HUES48 (cell line): ENCODE results near the gene ELMOD2.

Source experiments
- H3K27ac ChIP-seq: one replicate; pipeline ENCODE4 v1.7.0; 2013; ENCODE audit warnings: low read depth, low read length, inconsistent platforms
- H3K27me3 ChIP-seq: 2 replicates; pipeline ENCODE4 v1.6.1; 2013; ENCODE audit warnings: mild to moderate bottlenecking, low read length; ENCODE audit not compliant: control insufficient read depth, insufficient read depth
- H3K36me3 ChIP-seq: 2 replicates; pipeline ENCODE4 v1.6.1; 2013; ENCODE audit warnings: low read length; ENCODE audit not compliant: control insufficient read depth, insufficient read depth
- H3K4me1 ChIP-seq: 2 replicates; pipeline ENCODE4 v1.6.1; 2013; ENCODE audit warnings: mild to moderate bottlenecking, low read length; ENCODE audit not compliant: control insufficient read depth, insufficient read depth
- H3K4me3 ChIP-seq: 2 replicates; pipeline ENCODE4 v1.5.1; 2013; ENCODE audit warnings: mild to moderate bottlenecking, low read depth, low read length
- H3K9ac ChIP-seq: 2 replicates; pipeline ENCODE4 v1.6.1; 2013; ENCODE audit warnings: mild to moderate bottlenecking, low read depth, low read length, moderate library complexity
- H3K9me3 ChIP-seq: 2 replicates; pipeline ENCODE4 v1.6.1; 2013; ENCODE audit warnings: low read length; ENCODE audit not compliant: control insufficient read depth, insufficient read depth

ELMOD2 gene

GRCh38 chr4:140529434-140529833, 5.5 kb downstream of the ELMOD2 start:
- Histone ChIP-seq H3K36me3 (peaks cover 28% of the 10 kb centered on the region), H3K27ac (no peak overlapping the region), H3K4me1 (peaks cover 10% of the 10 kb centered on the region; the same call in 1 of the 2 replicates), H3K9me3 (no peaks in the 10 kb centered on the region), H3K4me3 (no peak overlapping the region), H3K27me3 (no peaks in the 10 kb centered on the region), H3K9ac (no peak overlapping the region)

GRCh38 chr4:140533951-140534480, 10.0 kb downstream of the ELMOD2 start:
- Histone ChIP-seq H3K27me3 (no peaks in the 10 kb centered on the region), H3K36me3 (peaks cover 20% of the 10 kb centered on the region), H3K9ac (no peak overlapping the region), H3K4me3 (no peak overlapping the region), H3K9me3 (no peaks in the 10 kb centered on the region), H3K4me1 (no peaks in the 10 kb centered on the region), H3K27ac (no peak overlapping the region)

GRCh38 chr4:140556372-140557085, 32.6 kb downstream of the ELMOD2 start:
- no peaks in the 10 kb centered on the region for H3K9me3 ChIP-seq
- no peaks in the 10 kb centered on the region for H3K36me3 ChIP-seq
- peaks cover 39% of the 10 kb centered on the region for H3K4me1 ChIP-seq
- H3K4me3 ChIP-seq, result no peak overlapping the region
- no peaks in the 10 kb centered on the region for H3K27me3 ChIP-seq
- no peak overlapping the region for H3K9ac ChIP-seq
- peak overlapping the region; percentile 68 for H3K27ac ChIP-seq

- H3K9ac ChIP-seq, result no peak overlapping the region
- H3K9me3 ChIP-seq, result no peaks in the 10 kb centered on the region
- no peak overlapping the region for H3K4me3 ChIP-seq
- peak overlapping the region; percentile 51 for H3K27ac ChIP-seq
- H3K4me1 ChIP-seq, result peaks cover 39% of the 10 kb centered on the region
- no peaks in the 10 kb centered on the region for H3K27me3 ChIP-seq
- no peaks in the 10 kb centered on the region for H3K36me3 ChIP-seq
These were observed 34.0 kb downstream of the ELMOD2 start for GRCh38 chr4:140557831-140558435.

GRCh38 chr4:140559696-140560095, 35.7 kb downstream of the ELMOD2 start:
- Histone ChIP-seq H3K9ac (no peak overlapping the region), H3K27me3 (no peaks in the 10 kb centered on the region), H3K9me3 (no peaks in the 10 kb centered on the region), H3K27ac (no peak overlapping the region), H3K4me1 (peaks cover 33% of the 10 kb centered on the region), H3K4me3 (no peak overlapping the region), H3K36me3 (no peaks in the 10 kb centered on the region)

GRCh38 chr4:140568507-140569306, 44.7 kb downstream of the ELMOD2 start, which contains the start of gene UCP1:
Gene UCP1, minus strand, starts transcription at chr4:140568961. Its CDS starts 232 bp downstream, at chr4:140568729.
- Histone ChIP-seq H3K4me3 (peak within 1 kb of the TSS; percentile 72), H3K27me3 (peaks cover 64% of the 10 kb centered on the region), H3K4me1 (peaks cover 12% of the 10 kb centered on the region), H3K9ac (peak within 1 kb of the TSS; percentile 48; the same call in 1 of the 2 replicates), H3K9me3 (no peaks in the 10 kb centered on the region), H3K36me3 (no peaks in the 10 kb centered on the region), H3K27ac (no peak within 1 kb of the TSS)

- Histone ChIP-seq H3K27me3 (peaks cover 64% of the 10 kb centered on the region), H3K36me3 (no peaks in the 10 kb centered on the region), H3K27ac (no peak overlapping the region), H3K9me3 (no peaks in the 10 kb centered on the region), H3K4me3 (peak overlapping the region; percentile 72), H3K4me1 (peaks cover 12% of the 10 kb centered on the region), H3K9ac (peak overlapping the region; percentile 48; the same call in 1 of the 2 replicates)
These were observed 45.3 kb downstream of the ELMOD2 start for GRCh38 chr4:140569307-140569638.

GRCh38 chr4:140571620-140572019, 47.7 kb downstream of the ELMOD2 start:
- Histone ChIP-seq H3K4me1 (peaks cover 12% of the 10 kb centered on the region), H3K36me3 (no peaks in the 10 kb centered on the region), H3K9ac (no peak overlapping the region), H3K4me3 (no peak overlapping the region), H3K27ac (no peak overlapping the region), H3K9me3 (no peaks in the 10 kb centered on the region), H3K27me3 (peaks cover 50% of the 10 kb centered on the region)

- no peak overlapping the region for H3K4me3 ChIP-seq
- no peaks in the 10 kb centered on the region for H3K36me3 ChIP-seq
- peaks cover 11% of the 10 kb centered on the region for H3K27me3 ChIP-seq
- H3K27ac ChIP-seq, result no peak overlapping the region
- H3K9me3 ChIP-seq, result no peaks in the 10 kb centered on the region
- H3K4me1 ChIP-seq, result no peaks in the 10 kb centered on the region
- H3K9ac ChIP-seq, result no peak overlapping the region
These were observed 51.5 kb downstream of the ELMOD2 start for GRCh38 chr4:140575489-140575888.

- Histone ChIP-seq H3K4me1 (no peaks in the 10 kb centered on the region), H3K27ac (no peak overlapping the region), H3K9me3 (no peaks in the 10 kb centered on the region), H3K27me3 (no peaks in the 10 kb centered on the region; the same call in 1 of the 2 replicates), H3K9ac (no peak overlapping the region), H3K36me3 (no peaks in the 10 kb centered on the region), H3K4me3 (no peak overlapping the region)
These were observed 55.3 kb downstream of the ELMOD2 start for GRCh38 chr4:140579278-140579677.
